ENCODE results near the gene TCF4. TPM values are rescaled to one million over a fixed set of nuclear protein-coding genes. Genes with fewer than 3 reads are reported as not detected.

Gene TCF4
- total RNA-seq, 1 donor, result 84.6 TPM

DNA sequence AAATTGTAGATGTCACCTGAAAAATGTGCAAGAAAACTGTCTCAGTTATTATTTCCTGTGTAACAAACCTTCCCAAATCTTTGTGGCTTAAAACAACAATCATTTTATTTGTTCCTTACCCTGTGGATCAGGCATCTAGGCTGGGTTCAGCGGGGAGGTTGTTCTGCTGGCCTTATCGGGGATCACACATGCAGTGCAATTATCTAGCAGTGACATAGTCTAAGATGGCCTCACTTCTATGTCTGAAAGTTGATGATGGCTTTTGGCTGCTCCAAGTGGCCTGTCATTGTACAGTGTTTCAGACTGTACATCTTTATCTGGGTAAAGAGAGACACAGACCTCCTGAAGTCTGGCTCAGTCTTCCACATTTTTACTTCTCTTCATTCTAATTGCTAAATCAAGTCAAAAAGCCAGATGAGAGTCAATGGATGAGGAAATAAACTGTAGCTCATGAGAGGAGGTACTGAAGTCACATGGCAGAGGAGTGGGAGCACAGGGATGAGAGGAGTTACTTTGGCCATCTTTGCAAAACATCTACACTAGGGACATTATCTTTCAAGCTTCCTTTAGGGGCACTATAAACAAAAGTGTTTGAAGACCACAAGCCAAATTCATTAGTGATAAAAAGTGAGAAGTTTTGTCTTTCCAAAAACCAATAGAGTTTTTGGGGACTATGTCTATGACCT, 385.6 kb downstream of the TCF4 start:
- DNase-seq (ENCODE audit: low read depth), result no peak
- TF ChIP-seq, protein P1, sequence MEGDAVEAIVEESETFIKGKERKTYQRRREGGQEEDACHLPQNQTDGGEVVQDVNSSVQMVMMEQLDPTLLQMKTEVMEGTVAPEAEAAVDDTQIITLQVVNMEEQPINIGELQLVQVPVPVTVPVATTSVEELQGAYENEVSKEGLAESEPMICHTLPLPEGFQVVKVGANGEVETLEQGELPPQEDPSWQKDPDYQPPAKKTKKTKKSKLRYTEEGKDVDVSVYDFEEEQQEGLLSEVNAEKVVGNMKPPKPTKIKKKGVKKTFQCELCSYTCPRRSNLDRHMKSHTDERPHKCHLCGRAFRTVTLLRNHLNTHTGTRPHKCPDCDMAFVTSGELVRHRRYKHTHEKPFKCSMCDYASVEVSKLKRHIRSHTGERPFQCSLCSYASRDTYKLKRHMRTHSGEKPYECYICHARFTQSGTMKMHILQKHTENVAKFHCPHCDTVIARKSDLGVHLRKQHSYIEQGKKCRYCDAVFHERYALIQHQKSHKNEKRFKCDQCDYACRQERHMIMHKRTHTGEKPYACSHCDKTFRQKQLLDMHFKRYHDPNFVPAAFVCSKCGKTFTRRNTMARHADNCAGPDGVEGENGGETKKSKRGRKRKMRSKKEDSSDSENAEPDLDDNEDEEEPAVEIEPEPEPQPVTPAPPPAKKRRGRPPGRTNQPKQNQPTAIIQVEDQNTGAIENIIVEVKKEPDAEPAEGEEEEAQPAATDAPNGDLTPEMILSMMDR (IDR thresholded peaks at IDR 0.05; ENCODE audit: insufficient read depth, low read depth, low read length), result no peak
- H3K4me3 ChIP-seq (ENCODE audit: low read depth, low read length), result no peak overlapping the region

- TF ChIP-seq, protein P1 (IDR thresholded peaks at IDR 0.05; ENCODE audit: insufficient read depth, low read depth, low read length), result no peak
- no peak overlapping the region for H3K4me3 ChIP-seq (ENCODE audit: low read depth, low read length)
- peak; percentile 28 for DNase-seq (ENCODE audit: low read depth)
Observed at GRCh38 chr18:55199291-55199963, 388.6 kb downstream of the TCF4 start.

DNA sequence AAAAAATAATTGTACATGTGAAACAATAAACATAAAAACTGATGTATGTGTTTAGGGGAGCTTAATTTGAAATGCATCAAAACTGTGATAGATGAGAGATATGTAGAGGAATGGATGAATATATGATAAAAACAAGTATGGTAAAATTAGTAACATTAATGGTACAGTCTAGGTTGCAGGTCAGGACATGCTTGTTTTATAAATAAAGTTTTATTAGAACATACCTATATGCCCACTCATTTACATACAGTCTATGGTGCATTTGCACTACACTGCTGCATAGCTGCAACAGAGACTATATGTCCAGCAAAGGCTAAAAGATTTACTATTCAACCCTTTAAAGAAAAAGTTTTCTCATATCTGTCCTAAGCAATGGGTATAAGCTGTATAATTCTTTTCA, 392.1 kb downstream of the TCF4 start:
- no peak overlapping the region for H3K4me3 ChIP-seq (ENCODE audit: low read depth, low read length)
- no peak for DNase-seq (ENCODE audit: low read depth)
- TF ChIP-seq, protein P1 (IDR thresholded peaks at IDR 0.05; ENCODE audit: insufficient read depth, low read depth, low read length), result no peak

DNA sequence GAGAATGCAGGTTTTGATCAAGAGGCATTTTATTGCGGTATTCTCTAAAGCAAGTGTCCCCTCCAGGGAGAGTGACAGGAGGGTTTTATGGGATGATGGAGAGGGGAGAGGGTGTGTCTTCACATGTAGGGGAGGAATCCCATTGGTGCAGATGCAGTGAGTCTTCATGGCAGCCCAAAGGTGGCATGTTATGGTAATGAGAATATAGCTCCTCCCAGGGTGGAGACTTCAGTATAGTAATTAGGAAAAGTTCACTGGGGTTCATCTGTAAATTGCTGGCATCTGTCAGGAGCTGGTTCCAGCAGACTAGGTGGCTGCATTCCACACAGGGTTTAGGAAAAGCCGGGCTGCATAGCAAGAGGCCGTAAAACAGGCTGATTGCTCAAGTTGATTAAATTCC, 398.0 kb downstream of the TCF4 start:
- TF ChIP-seq, protein P1 (IDR thresholded peaks at IDR 0.05; ENCODE audit: insufficient read depth, low read depth, low read length), result no peak
- no peak for DNase-seq (ENCODE audit: low read depth)
- H3K4me3 ChIP-seq (ENCODE audit: low read depth, low read length), result no peak overlapping the region

- DNase-seq (ENCODE audit: low read depth), result no peak
- H3K4me3 ChIP-seq (ENCODE audit: low read depth, low read length), result no peak overlapping the region
- TF ChIP-seq, protein P1 (IDR thresholded peaks at IDR 0.05; ENCODE audit: insufficient read depth, low read depth, low read length), result no peak
Observed at GRCh38 chr18:55186588-55186987, 401.4 kb downstream of the TCF4 start.

DNA sequence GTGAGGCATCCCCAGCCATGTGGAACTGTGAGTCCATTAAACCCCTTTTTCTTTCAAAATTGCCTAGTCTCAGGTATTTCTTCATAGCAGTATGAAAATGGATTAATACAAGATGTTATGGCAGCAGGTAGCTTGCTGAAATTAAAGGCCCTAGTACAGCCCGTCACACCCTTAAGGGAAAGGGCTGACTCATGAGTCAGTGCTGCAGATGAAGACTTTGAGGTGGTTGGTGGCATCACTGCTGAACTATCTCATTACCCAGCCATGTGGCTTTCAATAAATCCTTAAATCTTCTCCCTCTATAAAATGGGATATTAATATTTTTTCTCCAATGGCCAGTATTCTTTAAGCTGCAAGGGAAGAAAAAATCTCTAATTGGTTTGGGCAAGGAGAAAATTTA, 402.6 kb downstream of the TCF4 start:
- no peak overlapping the region for H3K4me3 ChIP-seq (ENCODE audit: low read depth, low read length)
- no peak for DNase-seq (ENCODE audit: low read depth)
- TF ChIP-seq, protein P1 (IDR thresholded peaks at IDR 0.05; ENCODE audit: insufficient read depth, low read depth, low read length), result no peak
